ENCODE measurements around the gene ARCN1.
"Not testable (repeated sequence)": the region's sequence is repeated elsewhere in the genome, so short reads cannot be mapped to it uniquely, and the experiment has no call there.

Gene ARCN1

DNA sequence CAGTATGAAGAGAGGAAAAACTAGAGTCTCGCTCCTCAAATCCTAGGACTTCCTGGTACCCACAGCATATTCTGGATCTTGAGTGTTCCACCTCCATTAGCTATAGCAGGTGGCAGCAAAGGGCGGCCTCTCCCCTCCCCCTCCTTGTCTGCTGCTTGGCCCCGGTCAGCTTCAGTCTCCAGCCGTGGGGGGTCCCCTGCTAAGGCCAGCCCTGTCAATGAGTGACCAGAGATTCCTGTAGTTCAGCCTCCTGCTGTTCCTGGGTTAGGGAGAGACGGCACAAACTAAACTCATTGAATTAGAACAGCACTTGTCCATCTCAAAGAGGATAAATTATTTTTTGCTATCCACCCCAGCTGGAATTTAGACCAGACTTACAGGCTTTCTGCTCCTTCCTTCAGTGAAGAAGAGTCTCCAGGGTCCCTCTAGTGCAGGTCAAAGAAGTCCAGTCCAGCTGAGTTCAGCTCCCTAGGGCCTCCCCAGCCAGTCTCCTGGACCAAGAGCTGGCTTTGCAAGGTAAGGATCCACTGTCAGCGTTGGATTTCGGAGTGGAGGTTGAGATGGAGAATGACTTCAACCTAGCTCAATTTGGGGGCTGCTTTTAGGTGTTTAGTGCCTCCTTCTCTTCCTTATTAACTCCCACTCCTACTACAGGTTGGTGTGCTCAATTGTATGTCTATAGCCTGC lies 34.1 kb downstream of the ARCN1 start:
- DNase-seq = no peak

DNA sequence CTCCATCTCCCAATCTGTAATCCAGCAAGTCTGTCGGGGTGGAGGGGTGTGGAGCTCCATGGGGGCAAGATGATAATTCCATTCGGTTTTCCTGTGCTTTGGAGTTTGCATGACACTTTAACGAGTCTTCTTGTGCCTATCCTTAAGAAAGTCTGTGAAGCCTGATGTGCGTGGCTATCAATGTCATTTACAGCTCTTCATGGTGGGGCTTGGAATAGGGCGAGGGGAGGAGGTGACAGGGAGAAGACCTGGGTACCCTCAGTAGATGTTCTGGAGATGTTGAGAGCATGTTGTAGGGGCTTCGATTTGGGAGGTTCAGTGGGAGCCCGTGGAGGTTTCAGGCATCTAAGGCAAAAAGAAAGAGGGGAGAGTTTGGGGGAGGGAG lies 34.6 kb downstream of the ARCN1 start:
- DNase-seq = no peak

GRCh38 chr11:118607401-118608359 lies 35.5 kb downstream of the ARCN1 start, which contains the start of gene PHLDB1:
TSS of gene PHLDB1 (plus strand) at chr11:118607615. CDS start at chr11:118613837, 6,222 bp downstream.
- peak in 1 of 4 experiments; percentile 24 for DNase-seq

DNA sequence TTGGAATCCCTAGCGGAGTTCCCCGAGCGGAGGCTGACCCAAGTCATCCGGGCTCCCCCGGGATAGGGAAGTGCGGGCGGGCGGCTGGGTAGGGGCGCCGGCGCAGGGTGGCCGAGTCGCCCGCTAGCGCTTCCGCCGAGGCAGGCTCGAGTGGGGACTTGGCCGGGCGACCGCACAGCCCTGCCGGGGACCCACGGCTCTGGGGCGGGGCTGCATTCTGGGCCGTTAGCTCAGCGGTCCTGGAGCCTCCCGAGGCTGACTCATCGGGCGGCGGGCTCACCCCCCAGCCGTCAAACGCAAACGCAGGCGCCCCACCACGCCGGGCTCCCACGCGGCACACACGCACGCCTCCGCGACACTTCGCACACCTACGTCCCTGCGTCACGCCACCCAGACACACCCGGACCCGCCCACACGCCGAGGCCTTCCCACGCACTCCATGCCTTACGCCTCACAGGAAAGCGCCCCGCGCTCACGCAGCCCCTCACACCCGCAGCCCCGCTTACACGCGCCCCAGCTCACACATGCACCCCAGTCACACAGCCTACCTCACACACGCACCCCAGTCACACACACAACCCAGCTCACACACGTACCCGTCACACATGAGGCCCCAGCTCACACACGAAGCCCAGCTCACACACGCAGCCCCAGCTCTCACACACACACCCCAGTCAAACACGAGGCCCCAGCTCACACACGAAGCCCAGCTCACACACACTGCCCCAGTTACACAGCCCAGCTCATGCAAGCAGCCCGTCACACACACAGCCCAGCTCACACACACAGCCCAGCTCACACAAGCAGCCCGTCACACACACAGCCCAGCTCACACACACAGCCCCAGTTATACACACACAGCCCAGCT lies 36.4 kb downstream of the ARCN1 start:
- DNase-seq = peak; percentile 40 to 76 (median 61)

DNA sequence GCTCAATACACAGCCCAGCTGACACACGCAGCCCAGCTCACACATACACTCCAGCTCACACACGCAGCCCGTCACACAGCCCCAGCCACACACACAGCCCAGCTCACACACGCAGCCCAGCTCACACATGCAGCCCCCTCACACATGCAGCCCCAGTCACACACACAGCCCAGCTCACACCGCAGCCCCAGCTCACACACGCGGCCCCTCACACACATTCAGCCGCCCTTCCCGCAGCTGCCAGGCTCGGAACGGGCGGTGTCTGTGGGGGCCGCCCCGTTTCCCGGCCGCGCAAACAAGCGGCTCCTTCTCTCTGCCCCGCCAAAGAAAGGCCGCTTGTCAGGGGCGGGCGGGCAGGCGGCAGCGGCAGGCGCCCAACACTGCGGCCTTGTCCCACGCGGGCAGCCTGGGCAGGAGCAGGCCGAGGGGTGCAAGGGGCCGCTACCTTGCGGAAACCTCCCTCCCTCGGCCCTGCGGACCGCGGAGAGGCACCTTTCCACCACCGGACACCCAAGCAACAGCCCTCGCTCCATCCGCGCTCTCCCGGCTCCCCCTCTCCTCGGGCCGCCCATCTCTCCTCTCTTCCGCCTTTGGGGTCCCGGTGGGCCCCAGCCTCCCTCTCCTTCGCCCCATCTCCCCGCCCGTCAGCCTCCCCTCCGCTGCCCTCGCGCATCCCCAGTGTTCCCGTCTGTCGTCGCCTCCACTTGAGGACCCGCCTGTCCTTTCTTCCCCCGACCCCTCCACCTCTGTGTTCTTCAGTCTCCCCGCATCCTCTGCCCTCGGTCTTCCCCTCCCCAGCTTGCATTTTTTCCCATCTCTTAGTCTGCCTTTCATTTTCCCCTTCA lies 37.4 kb downstream of the ARCN1 start:
- DNase-seq = peak in 1 of 4 experiments; percentile 20

DNA sequence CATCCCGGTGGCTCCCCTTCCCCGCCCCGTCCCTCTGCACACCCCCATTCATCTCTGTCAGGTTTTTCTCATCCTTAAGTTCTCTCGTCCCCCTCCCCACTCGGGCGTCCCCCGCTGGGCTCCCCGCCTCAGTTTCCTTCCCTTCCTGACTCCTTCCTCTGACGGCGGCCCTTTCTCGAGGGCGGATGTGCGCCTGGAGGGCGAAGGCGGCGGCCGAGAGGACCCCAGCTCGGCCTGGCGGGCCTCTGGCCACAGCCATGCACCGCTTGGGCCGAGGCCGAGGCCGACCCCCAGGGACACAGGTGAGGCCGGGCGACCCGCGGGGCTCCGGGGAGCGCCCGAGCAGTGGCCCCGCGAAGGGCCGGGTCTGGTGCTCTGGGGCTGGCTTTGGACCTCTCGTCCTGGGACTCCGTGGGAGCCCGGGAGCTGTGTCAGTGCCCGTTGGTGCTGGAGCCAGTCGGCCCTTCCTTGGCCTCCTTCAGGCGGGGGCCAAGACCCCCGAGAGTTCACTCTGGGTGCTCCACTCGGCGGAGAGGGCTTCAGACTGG lies 38.1 kb downstream of the ARCN1 start:
- no peak for DNase-seq

DNA sequence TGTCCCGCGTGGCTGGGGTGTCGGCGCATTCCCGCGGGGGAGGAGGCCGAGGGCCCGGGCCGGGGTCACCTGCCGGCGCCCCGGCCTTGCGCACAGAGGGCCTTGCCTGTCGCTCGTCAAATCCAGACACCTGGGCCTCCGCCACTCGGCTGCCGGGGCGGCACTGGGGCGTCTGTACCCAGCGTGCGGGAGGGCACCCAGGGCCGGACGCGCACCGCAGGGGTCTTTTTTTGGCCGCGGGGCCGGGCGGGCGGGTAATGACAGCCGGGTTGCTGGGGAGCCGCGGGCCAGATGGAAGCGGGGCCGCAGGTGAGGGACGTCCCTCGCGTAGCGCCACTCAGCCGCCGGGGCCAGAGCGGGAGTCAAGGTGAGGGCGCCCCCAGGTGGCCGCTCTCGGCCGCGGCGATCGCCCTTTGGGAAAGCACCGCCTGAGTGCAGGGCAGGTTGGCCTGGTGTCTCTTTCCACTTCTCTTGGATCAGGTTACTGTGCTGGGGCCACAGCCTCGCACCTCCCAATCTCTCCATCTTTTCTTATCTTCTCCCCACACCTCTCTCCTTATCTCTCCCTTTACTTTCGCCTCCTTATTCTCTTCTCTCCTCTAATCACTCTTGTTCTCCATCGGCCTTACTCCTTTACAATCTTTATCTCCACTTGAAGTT lies 38.7 kb downstream of the ARCN1 start:
- peak; percentile 65 to 78 (median 74) for DNase-seq

GRCh38 chr11:118611433-118611795 lies 39.2 kb downstream of the ARCN1 start:
- DNase-seq = not testable (repeated sequence)

GRCh38 chr11:118612378-118612777 lies 40.2 kb downstream of the ARCN1 start:
- DNase-seq = no peak

- no peak for DNase-seq
Measured at GRCh38 chr11:118614511-118614910, 42.3 kb downstream of the ARCN1 start.

DNA sequence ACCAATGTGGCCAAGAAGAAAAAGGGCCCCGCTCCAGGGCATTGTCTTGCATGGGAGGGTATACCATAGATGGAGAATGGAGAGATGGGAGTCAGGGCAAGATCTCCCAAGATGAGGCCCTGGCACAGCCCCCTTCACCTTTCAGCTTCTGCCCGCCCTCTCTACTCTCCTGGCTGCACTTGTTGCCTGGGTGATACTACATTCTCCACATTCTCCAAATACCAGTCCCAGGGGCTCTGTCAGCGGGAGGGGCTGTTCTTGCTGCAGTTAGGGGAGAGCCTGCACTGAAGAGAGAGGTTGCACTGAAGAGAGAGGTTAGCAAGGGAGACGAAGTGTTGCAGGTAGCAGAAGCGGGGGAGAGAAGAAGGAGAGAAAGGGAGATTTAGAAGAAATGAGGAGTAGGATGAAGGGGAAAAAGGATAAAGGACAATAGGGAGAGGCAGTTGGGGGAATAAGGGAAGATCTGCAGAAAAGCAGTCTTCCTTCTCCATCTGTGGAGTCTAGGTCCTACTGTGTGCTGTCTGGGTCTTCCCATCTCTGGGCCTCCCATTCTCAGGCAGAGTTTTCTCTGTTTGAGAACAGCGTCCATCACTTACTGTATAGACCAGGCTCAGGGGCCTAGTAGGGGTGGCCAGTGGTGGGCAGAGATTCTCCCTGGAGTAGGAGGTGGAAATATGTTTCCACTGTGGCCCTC lies 43.2 kb downstream of the ARCN1 start:
- no peak for DNase-seq

DNA sequence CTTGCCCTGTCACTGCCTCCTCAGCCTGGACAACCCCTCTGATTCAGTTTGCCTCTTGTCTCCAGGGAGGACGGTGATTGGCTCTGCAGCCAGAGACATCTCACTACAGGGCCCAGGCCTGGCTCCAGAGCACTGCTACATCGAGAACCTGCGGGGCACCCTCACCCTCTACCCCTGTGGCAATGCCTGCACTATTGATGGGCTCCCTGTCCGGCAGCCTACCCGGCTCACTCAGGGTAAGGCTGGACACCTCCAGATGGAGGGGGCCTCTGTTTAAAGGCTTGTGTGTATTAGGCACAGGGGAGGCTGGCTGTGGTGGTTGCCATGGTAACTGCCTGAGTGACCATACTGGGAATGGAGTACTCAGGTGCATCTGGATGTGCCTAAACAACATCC lies 43.8 kb downstream of the ARCN1 start:
- no peak for DNase-seq

DNA sequence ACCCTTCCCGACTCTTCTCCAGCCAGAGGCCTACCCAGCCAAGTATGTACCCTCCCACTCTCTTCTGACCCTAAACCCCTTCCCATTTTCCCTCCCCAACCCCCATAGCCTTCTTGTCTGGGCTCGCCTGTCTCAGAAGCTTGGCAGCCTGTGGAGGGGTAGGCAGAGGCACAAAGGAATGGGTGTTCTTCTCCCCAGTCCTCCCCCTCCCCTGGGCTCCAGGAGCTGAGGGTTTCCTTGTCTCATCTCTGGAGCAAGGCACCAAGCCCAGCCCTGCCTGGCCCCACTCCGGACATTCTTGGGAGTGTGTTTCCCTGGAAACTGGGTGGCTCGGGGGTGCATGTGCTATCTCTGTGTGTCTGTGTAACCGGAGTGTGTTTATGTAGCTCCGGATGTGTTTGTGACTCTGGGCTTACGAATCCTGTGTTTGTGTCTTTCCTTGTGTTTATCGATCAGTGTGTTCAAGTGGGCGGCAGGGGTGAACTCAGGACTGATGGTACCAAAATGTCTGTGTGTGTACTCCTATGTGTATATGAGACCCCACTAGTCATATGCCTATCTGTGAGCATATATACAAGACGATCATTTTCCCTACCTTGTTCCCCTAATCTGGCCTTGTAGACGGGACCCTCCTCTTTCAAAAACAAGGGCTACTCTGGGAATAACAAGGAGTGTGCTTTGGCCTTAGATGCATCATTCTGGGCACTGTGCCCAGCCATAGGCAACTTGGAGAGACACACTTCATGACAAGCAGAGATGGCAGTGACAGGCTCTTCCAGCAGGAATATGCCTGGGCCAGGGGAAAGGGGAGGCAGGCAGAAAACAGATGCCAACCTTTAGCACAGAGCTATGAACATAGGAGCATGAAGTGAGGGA lies 46.1 kb downstream of the ARCN1 start:
- DNase-seq = no peak

- no peak for DNase-seq
Measured at GRCh38 chr11:118618991-118619375, 46.8 kb downstream of the ARCN1 start.

DNA sequence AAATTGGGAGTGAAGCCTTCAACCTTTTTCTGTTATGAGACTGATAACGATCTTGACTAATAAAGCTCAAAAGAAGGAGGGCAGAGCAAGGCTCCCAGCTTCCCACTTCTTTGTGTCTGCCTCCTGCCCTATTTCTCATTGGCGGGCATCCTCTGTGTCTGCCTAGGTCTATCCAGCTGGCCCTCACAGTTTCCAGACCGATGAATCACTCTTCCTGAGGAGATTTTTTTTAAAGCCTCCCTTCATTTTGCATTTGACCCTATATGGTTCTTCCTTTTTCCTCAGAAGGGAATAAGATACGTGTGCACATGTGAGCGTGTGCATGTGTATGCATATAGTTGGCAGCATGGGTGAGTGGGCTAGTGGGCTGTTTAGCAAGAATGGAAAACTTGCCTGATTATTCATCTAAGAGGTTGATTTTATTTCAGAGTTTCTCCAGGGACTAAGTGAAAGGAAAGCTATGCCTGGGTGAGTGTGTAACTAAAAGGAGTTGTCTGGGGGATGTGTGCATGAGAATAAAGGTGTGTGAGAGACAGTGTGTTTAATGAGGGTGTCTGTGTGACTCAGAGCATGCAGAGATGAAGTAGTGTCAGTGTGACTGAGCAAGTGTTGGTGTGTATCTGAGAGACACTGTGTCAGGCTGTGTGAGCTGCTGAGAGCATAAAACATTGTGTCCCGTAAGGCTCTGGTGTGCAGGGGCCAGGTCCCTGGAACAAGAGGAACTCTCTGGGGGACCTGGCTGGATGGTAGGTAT lies 47.4 kb downstream of the ARCN1 start:
- DNase-seq = no peak

DNA sequence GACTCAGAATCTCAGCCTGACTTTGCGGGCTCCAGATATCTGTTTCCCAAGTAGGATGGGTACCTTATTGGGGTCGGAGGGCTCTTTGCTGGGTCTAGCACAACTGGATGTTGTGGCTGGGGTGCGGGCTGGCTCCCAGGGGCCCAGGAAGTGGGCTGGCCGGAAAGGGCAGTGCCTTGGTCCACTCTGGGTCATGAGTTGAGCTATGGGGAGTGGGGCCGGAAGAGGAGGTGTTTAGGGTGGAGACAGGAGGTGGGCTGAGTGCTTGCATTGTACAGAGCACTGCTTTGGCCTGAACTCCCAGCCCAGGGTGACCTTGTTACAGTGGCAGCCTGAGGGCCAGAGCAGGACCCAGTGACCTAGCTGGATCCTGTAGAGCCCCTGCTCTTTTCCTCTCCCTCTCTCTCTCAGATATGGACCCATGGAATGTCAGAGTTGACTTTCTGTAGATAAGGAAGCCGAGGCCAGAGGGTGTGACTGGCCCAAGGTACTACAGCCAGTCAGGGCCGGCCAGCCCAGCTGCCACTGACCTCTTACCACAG lies 48.4 kb downstream of the ARCN1 start:
- DNase-seq = no peak

GRCh38 chr11:118621071-118621783 lies 49.0 kb downstream of the ARCN1 start:
- DNase-seq = no peak
